ENCODE results near the gene PPP1R14B. TPM values are rescaled to one million over a fixed set of nuclear protein-coding genes. Genes with fewer than 3 reads are reported as not detected.
"Not testable (repeated sequence)": the region's sequence is repeated elsewhere in the genome, so short reads cannot be mapped to it uniquely, and the experiment has no call there.

PPP1R14B gene
- total RNA-seq, 4 donors from 2014 or later: 144 to 444 (median 237) TPM

- ATAC-seq (no peak), DNase-seq (no peak)
- Histone ChIP-seq H3K4me1 (peaks cover 44 to 47% of the 10 kb centered on the region in 2 donors), H3K9me3 (no peaks in the 10 kb centered on the region), H3K27me3 (no peaks in the 10 kb centered on the region), H3K27ac (no peak overlapping the region), H3K36me3 (peaks cover 0 to 8% of the 10 kb centered on the region in 2 donors), H3K4me3 (no peak overlapping the region)
- in situ Hi-C loops (cut with MboI; ENCODE audit: low sequenced_read_pairs in 4 of 4) (no loop called here), intact Hi-C loops (cut with DNase I; ENCODE audit: low total_unique reads) (loop anchor here (10.0 kb wide), 1 partner anchor 626 kb away; the partner anchor contains the start of gene EHD1)
- TF ChIP-seq POLR2A (IDR thresholded peaks at IDR 0.05): no peak
- TF ChIP-seq, protein P1, sequence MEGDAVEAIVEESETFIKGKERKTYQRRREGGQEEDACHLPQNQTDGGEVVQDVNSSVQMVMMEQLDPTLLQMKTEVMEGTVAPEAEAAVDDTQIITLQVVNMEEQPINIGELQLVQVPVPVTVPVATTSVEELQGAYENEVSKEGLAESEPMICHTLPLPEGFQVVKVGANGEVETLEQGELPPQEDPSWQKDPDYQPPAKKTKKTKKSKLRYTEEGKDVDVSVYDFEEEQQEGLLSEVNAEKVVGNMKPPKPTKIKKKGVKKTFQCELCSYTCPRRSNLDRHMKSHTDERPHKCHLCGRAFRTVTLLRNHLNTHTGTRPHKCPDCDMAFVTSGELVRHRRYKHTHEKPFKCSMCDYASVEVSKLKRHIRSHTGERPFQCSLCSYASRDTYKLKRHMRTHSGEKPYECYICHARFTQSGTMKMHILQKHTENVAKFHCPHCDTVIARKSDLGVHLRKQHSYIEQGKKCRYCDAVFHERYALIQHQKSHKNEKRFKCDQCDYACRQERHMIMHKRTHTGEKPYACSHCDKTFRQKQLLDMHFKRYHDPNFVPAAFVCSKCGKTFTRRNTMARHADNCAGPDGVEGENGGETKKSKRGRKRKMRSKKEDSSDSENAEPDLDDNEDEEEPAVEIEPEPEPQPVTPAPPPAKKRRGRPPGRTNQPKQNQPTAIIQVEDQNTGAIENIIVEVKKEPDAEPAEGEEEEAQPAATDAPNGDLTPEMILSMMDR (IDR thresholded peaks at IDR 0.05 in 4 of 5, conservative IDR thresholded peaks at IDR 0.05 in 1 of 5): no peak
These were observed 1.8 kb upstream of the PPP1R14B start for GRCh38 chr11:64248578-64248977.

- TF ChIP-seq, protein P1 (IDR thresholded peaks at IDR 0.05 in 4 of 5, conservative IDR thresholded peaks at IDR 0.05 in 1 of 5): no peak
- no peak for TF ChIP-seq POLR2A (IDR thresholded peaks at IDR 0.05)
- ATAC-seq: no peak
- in situ Hi-C loops (cut with MboI; ENCODE audit: low sequenced_read_pairs in 4 of 4) (no loop called here), intact Hi-C loops (cut with DNase I; ENCODE audit: low total_unique reads) (loop anchor here (1.0 to 10.0 kb wide), 2 partner anchors 22 to 627 kb away; partner anchors contain the start of gene EHD1)
- H3K4me1 ChIP-seq: peaks cover 37 to 47% of the 10 kb centered on the region in 2 donors
- no peak for DNase-seq
- H3K9me3 ChIP-seq: no peaks in the 10 kb centered on the region
- peak overlapping the region; percentile 87 to 99 (median 92) for H3K27ac ChIP-seq
- H3K27me3 ChIP-seq: no peaks in the 10 kb centered on the region
- H3K4me3 ChIP-seq: peak overlapping the region; percentile 71 to 98 (median 88)
- peaks cover 0 to 9% of the 10 kb centered on the region in 2 donors for H3K36me3 ChIP-seq
These were observed 1.2 kb upstream of the PPP1R14B start for GRCh38 chr11:64247729-64248531.

DNA sequence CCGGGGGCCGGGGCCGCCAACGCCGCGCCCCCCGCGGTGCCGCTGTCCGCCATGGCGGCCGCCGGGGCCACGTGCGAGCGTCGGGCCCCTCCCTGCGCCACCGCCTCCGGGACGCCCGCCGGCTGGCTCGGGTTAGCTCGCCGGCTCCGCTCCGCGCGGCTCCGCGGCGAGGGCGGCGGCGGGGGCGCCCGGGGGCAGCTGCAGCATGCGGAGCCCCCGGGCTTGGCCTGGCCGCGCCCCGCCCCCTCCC lies 197 bp downstream of the PPP1R14B start:
- peak; percentile 3 to 67 for TF ChIP-seq POLR2A (IDR thresholded peaks at IDR 0.05)
- H3K9me3 ChIP-seq; H3K36me3 ChIP-seq; in situ Hi-C loops (cut with MboI; ENCODE audit: low sequenced_read_pairs in 4 of 4); DNase-seq; H3K27me3 ChIP-seq: not testable (repeated sequence)
- ATAC-seq: peak; percentile 13 to 27
- intact Hi-C loops (cut with DNase I; ENCODE audit: low total_unique reads): loop anchor here (10.0 kb wide), 1 partner anchor 628 kb away; the partner anchor contains the start of gene EHD1
- H3K4me1 ChIP-seq: peaks cover 37 to 46% of the 10 kb centered on the region in 2 donors
- peak overlapping the region; percentile 92 to 100 (median 96) for H3K27ac ChIP-seq
- H3K4me3 ChIP-seq: peak overlapping the region; percentile 80 to 98 (median 94)

- TF ChIP-seq, protein P1 (IDR thresholded peaks at IDR 0.05 in 4 of 5, conservative IDR thresholded peaks at IDR 0.05 in 1 of 5): no peak
- TF ChIP-seq POLR2A (IDR thresholded peaks at IDR 0.05): peak; percentile 47 to 79
- peak; percentile 18 to 31 for ATAC-seq
- DNase-seq: peak; percentile 82 to 92
- in situ Hi-C loops (cut with MboI; ENCODE audit: low sequenced_read_pairs in 4 of 4): no loop called here
- Histone ChIP-seq H3K4me1 (peaks cover 37 to 45% of the 10 kb centered on the region in 2 donors), H3K9me3 (no peaks in the 10 kb centered on the region), H3K27me3 (no peaks in the 10 kb centered on the region), H3K4me3 (peak overlapping the region; percentile 80 to 95 (median 94)), H3K27ac (peak overlapping the region; percentile 92 to 100 (median 96)), H3K36me3 (peaks cover 0 to 9% of the 10 kb centered on the region in 2 donors)
- intact Hi-C loops (cut with DNase I; ENCODE audit: low total_unique reads): loop anchor here (1.0 to 10.0 kb wide), 2 partner anchors 20 to 629 kb away; partner anchors contain the start of genes EHD1, NUDT22 and TRPT1
These were observed 734 bp downstream of the PPP1R14B start for GRCh38 chr11:64245797-64246620.

Data from gastrocnemius medialis (tissue), 4 donors.